ENCODE measurements around the gene ERLIN1. TPM values are rescaled to one million over a fixed set of nuclear protein-coding genes. Genes with fewer than 3 reads are reported as not detected.

The ERLIN1 gene
- total RNA-seq, 1 experiment from 2014 or later: 23.5 TPM

DNA sequence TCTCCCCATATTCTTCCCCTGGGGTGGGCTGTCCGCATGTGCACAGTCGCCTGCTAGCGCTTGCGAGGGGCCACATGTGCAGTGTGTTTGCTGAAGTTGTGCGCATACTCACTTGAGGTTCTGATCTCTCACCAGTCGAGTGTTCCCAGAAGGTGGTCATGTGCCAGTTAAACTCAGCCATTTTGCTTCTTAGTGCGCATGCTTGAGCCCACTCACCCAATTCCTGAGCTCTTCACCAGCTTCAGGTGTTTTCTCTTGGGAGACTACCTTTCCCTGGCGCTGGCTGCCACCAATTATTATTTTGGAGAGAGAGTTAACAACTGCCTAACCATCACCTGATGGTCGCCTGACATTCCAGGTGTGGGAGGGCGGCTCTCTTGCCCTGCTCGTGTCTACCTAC is 79.0 kb downstream of the ERLIN1 start (continued):
- TF ChIP-seq PRDM15 (CRISPR knock-in tag; IDR thresholded peaks at IDR 0.05) (no peak), MXD4 (CRISPR knock-in tag; IDR thresholded peaks at IDR 0.05; ENCODE audit: borderline replicate concordance) (no peak), E2F1 (CRISPR knock-in tag; IDR thresholded peaks at IDR 0.05) (no peak), JUN (CRISPR knock-in tag; IDR thresholded peaks at IDR 0.05) (no peak), ZNF219 (CRISPR knock-in tag; IDR thresholded peaks at IDR 0.05; ENCODE audit: borderline replicate concordance) (no peak), ZNF532 (CRISPR knock-in tag; IDR thresholded peaks at IDR 0.05; ENCODE audit: borderline replicate concordance) (no peak)

GRCh38 chr10:100104300-100104699 is 81.5 kb downstream of the ERLIN1 start:
- Mint-ChIP-seq H3K9me3 (peaks cover 29% of the 10 kb centered on the region), H3K27ac (no peak overlapping the region), H3K36me3 (peaks cover 14% of the 10 kb centered on the region), H3K4me3 (no peak overlapping the region), H3K27me3 (ENCODE audit: low read depth) (peaks cover 7% of the 10 kb centered on the region; the same call in 1 of the 2 replicates), H3K4me1 (peaks cover 14% of the 10 kb centered on the region)
- ChIA-PET CTCF (no interaction called here), POLR2A (no interaction called here)
- no peak for DNase-seq (ENCODE audit: low spot score)
- no peak for ATAC-seq
- TF ChIP-seq TEAD4 (CRISPR knock-in tag; IDR thresholded peaks at IDR 0.05): no peak
- TF ChIP-seq ZNF138 (CRISPR knock-in tag; conservative IDR thresholded peaks at IDR 0.05): no peak
- TF ChIP-seq ZNF425 (CRISPR knock-in tag; conservative IDR thresholded peaks at IDR 0.05): no peak
- TF ChIP-seq ZNF512 (CRISPR knock-in tag; IDR thresholded peaks at IDR 0.05; ENCODE audit: borderline replicate concordance): no peak

All from WTC11 (cell line).